Frontal cortex (tissue), 4 donors: Measurements from ENCODE around the gene PITPNM3. TPM values are rescaled to one million over a fixed set of nuclear protein-coding genes. Genes with fewer than 3 reads are reported as not detected.
"Not testable (repeated sequence)": the region's sequence is repeated elsewhere in the genome, so short reads cannot be mapped to it uniquely, and the experiment has no call there.

Experiments used
- DNase-seq, 2 donors: peaks; one replicate each; pipeline ENCODE4 v3.0.0; 2012; ENCODE audit warnings: low spot score in 2 of 2
- FAIRE-seq: peaks from 2 replicates; lab custom pipeline; 2012; peaks lifted over from hg19 to GRCh38; lab: Jason Lieb, UNC
- total RNA-seq: library from RNA; depleted of rRNA; stranded (reverse); fragments of >200 nt; gene quantifications from one replicate; pipeline ENCODE4 v1.2.3, GENCODE V29; 2014
- donor health status: control.
- donor health status: control.
- donor health status: control.

The PITPNM3 gene
- total RNA-seq = 10.6 TPM

DNA sequence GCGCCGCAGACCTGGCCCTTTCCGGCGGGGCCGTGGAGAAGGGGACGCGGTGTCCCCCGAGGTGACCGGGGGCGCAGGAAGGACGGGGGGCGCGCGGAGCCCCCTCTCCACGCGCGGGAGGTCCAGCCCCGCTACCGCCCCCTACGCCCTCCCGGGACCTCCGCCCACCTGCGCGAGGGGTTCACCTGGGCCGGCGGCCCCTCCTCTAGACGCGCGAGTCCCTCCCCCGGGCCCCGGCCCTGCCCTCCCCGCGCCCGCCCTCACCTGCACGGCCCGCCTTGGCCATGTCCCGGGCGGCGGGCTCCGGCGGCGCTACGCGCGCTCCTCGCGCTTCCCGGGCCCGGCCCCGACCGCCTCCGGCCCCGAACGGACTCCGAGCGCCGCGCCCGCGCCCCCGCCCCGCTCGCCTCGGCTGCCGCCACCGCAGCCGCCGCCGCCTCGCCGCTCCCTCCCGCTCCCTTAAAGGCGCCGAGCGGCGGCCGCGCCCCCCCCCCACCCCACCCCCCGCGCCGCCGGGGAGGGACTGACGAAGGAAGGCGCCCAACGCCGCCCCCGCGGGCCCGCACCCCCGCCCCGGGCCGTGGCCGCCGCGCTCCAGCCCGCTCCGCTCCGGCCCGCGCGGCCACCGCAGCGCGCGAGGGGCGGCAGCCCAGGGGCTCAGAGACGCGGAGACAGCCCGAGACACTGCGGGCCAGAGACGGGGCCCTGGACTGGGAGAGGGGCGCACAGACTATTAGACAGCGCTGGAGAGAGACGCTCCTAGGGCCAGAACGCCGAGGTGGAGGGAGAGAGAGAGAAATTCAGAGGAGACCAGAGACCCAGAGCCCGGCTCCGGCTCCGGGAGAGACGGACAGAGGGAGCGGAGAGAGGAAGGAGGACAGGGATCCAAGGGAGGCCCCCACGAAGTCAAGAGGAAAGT is at the start of gene PITPNM3:
TSS of gene PITPNM3 (minus strand) at position 435 of the 919 bp plus-strand sequence. CDS start at position 286, 149 bp downstream.
- FAIRE-seq (no peak), DNase-seq (peak; percentile 52 to 62)

DNA sequence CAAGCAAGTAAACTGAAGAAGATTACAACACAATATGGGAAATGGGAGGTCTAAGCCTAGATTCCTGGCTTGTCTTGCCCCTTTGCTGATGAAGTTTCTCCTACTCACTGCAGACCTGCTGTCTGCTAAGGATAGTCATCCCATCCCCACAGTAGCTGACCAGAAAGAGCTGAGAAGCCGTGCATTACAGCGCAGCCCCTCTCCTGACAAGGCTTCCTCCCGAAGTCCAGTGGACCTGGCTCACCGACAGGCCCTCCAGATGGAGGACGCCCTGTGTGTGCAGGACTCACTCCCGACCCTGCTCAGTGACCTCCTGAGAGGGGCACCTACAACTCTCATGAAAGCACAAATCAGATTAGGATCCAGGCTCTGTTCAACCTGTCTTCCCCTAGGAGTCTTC is 48.8 kb upstream of the PITPNM3 start:
- DNase-seq = no peak

DNA sequence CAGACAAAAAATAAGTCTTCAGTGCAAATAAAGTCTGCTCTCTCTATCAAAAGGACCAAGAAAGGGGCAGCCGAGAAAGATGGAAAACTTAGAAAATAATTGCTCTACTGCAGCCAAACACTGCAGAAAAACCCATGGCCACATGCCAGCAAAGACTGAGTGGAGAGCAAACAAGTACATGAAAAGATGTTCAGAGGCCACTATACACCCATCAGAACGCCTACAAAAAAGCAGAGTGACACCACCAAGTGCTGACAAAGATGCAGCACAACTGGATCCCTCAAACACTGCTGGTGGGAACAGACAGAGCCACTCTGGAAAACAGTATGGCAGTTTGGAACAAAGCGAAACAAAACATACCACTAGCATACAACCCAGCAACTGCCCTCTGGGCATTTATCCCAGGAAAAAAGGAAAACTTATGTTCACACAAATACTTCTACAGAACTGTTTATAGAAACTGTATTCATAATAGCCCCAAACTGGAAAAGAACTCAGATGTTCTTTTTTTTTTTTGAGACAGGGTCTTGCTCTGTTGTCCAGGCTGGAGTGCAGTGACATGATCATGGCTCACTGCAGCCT is 47.5 kb upstream of the PITPNM3 start:
- FAIRE-seq = no peak
- no peak for DNase-seq

More for the DNA sequence above, 48.8 kb upstream of the PITPNM3 start:
- FAIRE-seq = no peak

DNA sequence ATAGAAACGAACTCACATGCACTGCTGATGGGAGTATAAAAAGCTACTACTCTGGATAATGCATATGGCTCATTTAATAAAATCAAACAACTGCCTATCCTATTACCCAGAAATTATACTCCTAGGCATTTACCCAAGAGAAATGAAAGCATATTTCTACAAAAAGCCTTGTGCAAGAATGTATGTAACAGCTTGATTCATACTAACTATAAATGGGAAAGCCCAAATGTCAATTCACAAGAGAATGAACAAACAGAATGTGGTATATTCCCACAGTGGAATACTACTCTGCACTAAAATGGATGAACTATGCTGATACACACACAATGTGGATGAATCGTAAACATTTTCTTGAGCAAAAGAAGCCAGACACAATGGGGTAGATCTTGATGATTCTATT is 45.8 kb upstream of the PITPNM3 start:
- no peak for DNase-seq
- FAIRE-seq = no peak

DNA sequence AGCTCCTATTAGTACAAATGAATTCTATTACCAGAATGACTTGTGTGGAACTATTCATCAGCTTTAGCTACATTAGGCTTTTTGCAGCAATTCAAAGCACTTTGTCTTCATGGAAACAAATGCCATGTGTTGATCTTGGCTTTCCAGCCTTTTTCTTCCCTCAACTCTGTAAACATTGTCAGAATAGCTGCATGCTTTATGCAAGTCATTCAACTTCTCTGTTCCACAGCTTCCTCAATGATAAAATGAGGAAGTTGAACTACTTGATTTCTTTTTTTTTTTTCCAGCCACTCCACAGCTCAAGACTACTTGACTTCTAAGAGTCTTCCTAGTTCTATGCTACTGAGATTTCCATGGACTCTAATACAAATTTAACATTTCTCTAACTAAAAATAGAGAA is 43.0 kb upstream of the PITPNM3 start:
- DNase-seq (peak in 1 of 2 donors; percentile 24), FAIRE-seq (no peak)

DNA sequence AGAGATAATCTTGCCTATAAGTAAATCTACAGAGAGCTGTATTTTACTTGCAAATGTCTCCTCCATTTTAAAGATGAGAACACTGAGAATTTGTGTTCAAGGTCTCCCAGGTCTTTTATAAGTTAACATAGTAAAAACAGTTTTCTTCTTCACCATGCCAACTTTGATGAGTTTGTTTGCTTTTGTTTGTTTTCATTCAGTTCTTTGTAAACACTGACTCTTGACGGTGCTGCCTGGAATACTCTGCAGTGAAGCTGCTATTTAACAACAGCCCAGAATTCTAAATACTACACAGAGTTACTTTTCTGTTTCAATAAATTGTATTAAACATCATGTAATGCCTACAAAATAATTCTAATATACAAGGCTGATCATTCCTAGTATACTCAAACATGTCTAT is 41.4 kb upstream of the PITPNM3 start:
- DNase-seq (no peak), FAIRE-seq (no peak)

DNA sequence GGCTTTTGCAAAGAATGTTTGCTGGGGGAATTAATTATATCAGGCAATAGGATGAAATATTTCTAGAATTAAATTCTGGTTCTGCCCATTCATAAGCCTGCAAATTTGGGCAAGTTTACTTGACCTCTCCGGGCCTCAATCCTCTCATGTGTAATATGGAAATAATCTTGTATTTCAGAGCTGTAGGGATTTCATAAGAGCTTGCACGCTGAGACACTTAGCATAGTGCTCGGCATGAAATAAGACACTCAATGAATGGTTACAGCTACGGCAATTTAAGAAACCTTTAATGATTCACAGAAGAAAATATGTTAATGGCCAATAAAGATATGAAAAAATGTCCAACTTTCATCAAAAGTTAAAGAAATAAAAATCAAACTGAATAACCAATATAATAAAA is 40.6 kb upstream of the PITPNM3 start:
- no peak for DNase-seq

DNA sequence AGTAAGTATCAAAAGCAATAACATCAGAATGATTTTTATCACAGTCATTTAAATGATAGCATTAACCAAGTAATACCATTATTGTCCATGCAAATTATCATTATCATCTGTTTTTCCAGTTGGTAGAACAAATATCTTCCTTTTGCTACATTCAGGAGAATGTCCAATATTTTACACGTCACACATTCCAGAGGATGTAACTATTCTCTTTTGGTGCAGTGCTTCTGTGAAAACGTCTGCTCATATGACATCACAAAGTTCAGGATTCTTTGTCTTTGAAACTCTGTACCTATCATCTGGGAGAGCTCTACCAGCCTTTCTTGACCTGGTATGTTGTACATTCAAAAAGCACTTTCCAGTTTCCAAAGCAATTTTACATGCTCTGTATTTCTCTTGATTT is 40.2 kb upstream of the PITPNM3 start:
- FAIRE-seq = no peak

More for the DNA sequence above, 40.6 kb upstream of the PITPNM3 start:
- no peak for FAIRE-seq

DNA sequence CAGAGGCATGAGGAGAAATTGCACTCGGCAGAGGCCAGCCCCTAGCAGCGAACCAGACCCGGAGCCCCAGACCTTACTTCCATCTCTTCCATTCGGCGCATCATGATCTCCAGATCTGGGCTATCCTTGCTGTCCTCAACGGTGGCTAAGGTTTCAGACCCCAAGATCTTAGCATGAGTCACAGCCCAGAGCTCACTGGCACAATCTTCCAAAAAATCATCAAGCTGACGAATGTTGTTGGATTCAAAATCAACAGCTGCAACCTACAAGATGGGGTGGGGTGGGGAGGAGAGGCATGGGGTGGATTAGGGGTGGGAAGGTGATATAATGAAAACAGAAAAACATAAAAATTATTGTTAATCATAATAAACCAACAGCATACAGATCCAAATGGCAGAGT is 39.7 kb upstream of the PITPNM3 start:
- FAIRE-seq (no peak), DNase-seq (no peak)

More for the DNA sequence above, 40.2 kb upstream of the PITPNM3 start:
- DNase-seq = no peak

DNA sequence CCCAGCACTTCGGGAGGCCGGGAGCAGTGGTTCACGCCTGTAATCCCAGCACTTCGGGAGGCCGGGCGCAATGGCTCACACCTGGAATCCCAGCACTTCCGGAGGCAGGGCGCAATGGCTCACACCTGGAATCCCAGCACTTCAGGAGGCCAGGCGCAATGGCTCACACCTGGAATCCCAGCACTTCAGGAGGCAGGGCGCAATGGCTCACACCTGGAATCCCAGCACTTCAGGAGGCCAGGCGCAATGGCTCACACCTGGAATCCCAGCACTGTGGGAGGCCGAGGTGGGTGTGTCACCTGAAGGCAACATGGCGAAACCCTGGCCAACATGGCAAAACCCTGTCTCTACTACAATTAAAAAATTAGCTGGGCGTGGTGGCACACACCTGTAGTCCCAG is 37.0 kb upstream of the PITPNM3 start:
- FAIRE-seq, DNase-seq: not testable (repeated sequence)

DNA sequence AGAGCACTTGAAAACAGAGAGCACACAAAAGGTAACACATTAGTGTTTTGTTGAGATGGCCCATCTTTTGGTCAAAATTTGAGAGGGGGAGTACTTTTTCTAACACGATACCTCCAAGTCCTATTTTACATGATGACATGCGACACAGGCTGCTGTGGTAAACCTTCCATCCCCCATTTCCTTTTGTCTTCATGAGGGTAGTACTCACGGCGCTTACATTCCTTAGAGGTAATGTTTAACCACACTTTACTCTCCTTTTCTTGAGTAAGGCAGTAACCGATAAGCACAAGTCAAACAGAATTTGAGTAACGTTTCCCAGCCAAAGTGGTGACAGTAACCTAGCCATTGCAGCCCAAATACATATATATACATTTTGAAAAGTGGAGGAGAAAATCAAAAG is 35.8 kb upstream of the PITPNM3 start:
- FAIRE-seq (no peak), DNase-seq (no peak)

DNA sequence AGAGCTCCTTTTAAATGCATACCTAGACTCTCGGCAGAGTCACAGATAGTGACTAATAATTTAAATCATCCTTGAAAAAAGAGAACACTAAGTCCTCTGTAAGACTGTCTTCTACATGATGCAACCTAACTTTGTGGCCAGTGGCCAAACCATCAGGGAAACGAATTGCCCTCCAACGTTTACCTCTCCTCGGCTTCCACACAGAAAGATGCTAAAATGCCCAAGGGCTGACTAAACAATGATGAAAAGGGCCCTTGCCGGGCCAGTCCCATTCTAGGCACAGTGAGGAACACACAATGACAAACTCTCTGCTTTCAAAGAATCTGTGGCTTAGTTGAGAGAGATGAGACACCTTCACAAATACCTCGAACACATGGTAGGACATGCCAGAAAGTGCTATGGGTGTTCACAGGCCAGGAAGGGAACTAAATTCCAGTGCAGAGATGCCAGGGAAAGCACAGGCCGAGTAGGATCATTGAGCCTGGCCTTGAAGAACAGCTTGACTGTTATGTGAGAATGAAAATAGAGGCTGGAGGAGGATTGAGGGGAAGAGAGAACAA is 35.3 kb upstream of the PITPNM3 start:
- FAIRE-seq (no peak), DNase-seq (no peak)

DNA sequence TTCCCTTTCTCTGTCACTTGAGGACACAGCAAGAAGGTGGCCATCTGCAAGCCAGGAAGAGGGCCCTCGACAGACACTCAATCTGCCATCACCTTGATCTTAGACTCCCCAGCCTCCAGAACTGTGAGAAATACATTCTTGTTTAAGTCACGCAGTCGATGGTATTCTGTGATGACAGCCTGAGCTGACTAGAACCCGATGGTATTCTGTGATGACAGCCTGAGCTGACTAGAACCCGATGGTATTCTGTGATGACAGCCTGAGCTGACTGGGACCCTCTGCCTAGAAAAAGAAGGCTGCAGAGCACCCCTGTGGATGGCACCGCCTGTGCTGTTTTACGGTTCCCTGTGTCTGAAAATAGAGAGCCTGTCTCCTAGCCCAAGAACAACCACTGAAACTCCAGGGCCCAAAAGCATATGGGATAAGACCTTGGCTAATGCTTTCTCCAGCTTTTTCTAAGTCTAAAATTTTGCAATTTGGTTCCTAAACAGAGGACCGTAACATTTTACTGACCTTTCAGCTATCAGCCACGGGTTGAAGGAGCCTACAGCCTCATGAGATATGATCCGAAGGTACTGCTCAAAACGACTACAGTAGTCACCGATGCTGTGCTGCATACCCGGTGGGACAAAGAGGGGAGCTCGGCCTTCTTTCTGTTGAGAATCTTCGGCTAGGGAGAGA is 33.1 kb upstream of the PITPNM3 start:
- DNase-seq = no peak
- FAIRE-seq = no peak

DNA sequence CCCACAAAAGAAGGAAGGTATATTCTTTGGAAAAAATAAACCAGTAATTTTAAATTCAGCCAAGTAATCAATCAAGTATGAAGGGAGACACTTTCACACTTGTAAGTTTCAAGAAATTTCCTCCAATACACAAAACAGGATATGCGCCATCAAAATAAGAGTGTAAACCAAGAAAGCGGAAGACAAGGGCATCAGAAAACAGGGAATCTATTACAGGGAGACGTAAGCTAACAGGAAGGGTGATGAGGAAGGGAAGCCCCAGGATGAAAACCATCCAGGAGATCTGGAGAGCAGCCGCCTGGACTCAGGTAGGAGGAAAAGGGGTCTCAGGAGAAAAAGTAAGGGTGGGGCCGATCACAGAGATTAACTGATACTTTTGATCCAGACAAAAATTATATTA is 31.8 kb upstream of the PITPNM3 start:
- FAIRE-seq (no peak), DNase-seq (no peak)

DNA sequence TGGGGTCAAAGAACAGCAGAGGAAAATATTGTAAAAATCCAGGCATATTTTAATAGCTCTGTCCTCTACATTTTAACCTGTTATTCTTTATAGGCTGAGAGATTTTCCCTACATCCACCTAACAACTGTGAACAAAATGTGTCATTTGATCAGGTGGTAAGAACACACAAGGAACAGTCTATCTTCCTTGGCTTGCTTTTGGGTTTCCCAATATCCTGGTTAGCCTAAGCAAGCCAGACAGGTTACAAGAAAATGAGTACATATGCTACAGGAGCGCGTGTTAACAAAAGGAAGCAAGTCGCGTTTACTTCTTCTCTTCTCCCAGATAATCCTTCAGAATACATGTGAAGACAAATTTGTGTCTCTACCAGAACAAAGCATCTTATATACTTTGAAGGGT is 31.0 kb upstream of the PITPNM3 start:
- no peak for FAIRE-seq
- DNase-seq = no peak

DNA sequence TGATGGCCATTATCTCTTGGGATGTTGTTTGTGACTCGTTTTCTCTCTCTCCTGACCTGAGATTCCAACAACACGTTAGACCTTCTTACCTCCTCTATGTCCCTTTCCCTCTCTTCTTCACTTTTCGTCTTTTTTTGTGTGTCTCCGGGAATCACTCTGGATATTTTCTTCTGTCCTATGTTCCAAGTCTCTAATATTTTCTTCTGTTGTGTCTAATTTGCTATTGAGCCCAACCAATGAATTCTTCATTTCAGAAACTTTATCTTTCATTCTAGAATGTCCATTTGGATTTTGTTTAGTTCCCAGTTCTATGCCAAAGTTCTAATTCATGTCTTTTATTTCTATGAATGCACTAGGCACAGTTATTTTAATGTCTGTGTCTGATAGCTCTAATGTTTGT is 27.1 kb upstream of the PITPNM3 start:
- FAIRE-seq = no peak
- DNase-seq = no peak

DNA sequence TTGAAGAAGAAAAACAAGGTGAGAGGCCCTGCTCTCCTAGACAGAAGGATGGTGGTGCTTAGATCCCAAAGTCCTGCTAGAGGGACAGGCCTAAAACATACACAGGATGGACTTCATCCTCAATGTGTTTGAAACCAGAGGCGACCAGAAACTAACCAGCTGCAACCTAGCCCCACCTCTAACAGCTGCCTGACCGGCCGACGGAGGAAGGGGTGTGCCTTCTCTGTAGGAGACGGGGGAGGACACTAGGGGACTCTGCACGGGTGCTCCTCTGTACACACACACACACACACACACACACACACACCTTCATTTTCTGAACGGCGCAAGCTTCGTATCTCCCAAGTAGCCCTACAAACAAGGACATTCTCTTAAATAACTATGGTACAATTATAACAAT is 24.3 kb upstream of the PITPNM3 start:
- FAIRE-seq = no peak
- no peak for DNase-seq

DNA sequence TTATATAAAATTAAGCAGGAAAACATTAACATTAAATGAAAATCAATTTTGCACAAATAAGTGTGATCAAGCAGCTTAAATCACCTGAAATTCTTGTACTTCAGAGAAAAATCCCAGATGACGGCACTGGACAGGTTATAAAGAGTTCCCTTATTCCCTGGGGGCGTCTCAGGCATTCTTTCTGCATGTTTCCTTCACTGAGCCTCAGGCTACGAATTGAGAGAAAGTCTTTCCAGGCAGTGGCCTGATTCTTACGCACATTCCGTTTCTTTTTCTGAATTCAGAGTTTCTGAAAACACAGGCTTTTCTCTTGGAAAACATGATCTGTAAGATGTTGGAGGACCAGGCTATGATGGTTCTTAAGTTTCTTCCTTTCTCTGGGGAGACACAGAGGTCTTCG is 22.1 kb upstream of the PITPNM3 start:
- FAIRE-seq (no peak), DNase-seq (no peak)

DNA sequence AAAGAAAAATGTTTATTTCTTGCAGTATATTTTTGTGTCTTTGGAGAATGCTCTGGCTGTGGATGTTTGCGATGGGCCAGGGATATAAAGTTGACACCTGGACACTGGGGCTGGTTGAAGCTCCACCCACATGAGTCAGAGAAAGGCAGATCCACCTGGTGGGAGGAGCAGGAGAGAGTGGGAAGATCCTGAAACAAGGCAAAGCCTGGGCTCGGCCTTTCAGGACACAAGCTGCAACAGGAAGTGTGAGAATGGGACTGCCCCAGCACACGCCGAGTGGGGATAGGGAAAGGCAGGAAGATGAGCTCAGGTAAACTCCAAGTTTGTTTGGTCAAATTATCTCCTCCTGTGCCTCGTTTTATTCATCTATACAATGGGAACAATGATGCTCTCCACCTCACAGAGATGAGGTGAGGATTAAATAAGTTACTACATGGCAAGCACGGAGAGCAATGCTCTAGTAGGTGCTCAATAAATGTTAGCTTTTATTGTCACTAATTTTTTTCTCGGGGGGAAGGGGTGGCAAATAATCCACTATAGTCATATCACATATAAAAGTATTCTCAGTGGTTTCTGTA is 21.4 kb upstream of the PITPNM3 start:
- DNase-seq (no peak), FAIRE-seq (no peak)
